NCI-H226 (cell line): ENCODE measurements around the gene KAT5.
"Not testable (repeated sequence)": the region's sequence is repeated elsewhere in the genome, so short reads cannot be mapped to it uniquely, and the experiment has no call there.

Experiments
- DNase-seq: peaks from one replicate; pipeline ENCODE4 v3.0.0-alpha.2; 2015

KAT5 gene

GRCh38 chr11:65762169-65762568 is 50.1 kb downstream of the KAT5 start:
- DNase-seq: not testable (repeated sequence)

DNA sequence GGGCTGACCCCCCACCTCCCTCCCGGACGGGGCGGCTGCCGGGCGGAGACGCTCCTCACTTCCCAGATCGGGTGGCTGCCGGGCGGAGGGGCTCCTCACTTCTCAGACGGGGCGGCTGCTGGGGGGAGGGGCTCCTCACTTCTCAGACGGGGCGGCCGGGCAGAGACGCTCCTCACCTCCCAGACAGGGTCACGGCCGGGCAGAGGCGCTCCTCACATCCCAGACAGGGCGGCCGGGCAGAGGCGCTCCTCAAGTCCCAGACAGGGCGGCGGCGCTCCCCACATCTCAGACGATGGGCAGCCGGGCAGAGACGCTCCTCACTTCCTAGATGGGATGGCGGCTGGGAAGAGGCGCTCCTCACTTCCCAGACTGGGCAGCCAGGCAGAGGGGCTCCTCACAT is 50.8 kb downstream of the KAT5 start:
- DNase-seq: not testable (repeated sequence)

DNA sequence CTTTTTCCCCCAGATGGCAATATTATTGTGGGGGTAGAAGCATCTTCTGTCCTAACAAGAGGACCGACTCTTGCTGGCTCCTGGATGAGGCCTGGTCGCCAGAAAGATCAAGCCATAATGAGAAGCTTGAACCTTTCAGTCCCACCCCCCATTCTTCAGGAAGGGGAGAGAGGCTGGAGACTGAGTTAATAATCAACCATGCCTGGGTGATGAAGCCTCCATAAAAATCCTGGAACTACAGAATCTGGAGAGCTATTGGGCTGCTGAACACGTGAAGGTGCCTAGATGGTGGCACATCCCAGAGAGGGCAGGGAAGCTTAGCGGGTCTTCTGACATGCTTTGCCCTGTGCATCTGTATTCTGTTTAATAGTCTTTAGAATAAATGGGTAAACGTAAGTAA is 52.4 kb downstream of the KAT5 start:
- no peak for DNase-seq

DNA sequence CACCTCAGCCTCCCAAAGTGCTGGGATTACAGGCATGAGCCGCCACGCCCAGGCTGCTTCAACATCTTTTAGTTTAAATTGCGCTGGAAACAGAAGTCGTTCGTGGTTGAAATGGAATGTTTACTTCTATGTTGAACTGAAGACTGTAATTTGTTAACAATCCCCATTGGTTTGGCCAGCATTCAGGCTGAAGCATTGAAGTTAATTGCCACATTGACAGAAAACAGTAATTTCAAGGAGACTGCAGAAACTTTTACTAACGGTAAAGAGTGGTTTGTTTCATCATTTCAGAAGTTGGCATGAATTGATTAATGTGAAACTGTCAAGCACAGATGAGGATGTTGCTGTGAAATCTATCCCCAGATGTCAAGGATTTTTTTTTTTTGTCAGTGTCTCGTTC is 54.5 kb downstream of the KAT5 start:
- DNase-seq: peak; percentile 39

DNA sequence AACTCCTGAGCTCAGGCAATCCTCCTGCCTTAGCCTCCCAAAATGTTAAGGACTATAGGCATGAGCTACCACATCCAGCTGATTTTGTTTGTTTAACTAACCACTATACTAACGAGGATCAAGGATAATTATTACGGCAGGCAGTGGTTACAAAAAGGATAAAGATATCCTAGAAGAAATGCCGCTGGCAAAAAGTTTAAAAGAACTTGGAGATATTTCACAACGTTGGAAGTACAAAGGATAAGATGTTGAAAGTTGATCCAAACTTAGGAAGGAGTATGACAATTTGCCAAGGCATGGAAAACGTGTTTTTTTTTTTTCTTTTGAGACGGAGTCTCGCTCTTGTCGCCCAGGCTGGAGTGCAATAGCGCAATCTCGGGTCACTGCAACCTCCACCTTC is 55.4 kb downstream of the KAT5 start:
- no peak for DNase-seq

DNA sequence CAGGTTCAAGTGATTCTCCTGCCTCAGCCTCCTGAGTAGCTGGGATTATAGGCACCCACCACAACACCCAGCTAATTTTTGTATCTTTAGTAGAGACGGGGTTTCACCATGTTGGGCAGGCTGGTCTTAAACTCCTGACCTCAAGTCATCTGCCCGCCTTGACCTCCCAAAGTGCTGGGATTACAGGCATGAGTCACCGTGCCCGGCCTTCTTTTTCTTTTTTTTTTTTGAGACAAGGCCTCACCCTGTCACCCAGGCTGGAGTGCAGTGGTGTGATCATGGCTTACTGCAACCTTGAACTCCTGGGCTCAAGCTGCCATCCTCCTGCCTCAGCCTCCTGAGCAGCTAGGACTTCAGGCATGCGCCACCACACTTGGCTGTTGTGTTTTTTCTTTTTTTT is 55.8 kb downstream of the KAT5 start:
- DNase-seq: not testable (repeated sequence)
